ENCODE results near the gene CDK19.

Gene CDK19

GRCh38 chr6:110681543-110682459, 133.5 kb downstream of the CDK19 start:
- no peak for DNase-seq (ENCODE audit: insufficient read length, low spot score)
- FAIRE-seq: peak; percentile 38
- no peak for TF ChIP-seq CTCF (IDR thresholded peaks at IDR 0.05; ENCODE audit: insufficient read depth, missing control alignments)

- no peak for TF ChIP-seq CTCF (IDR thresholded peaks at IDR 0.05; ENCODE audit: insufficient read depth, missing control alignments)
- FAIRE-seq: no peak
- no peak for DNase-seq (ENCODE audit: insufficient read length, low spot score)
Measured at GRCh38 chr6:110676396-110676795, 138.9 kb downstream of the CDK19 start.

GRCh38 chr6:110674096-110674495, 141.2 kb downstream of the CDK19 start:
- TF ChIP-seq CTCF (IDR thresholded peaks at IDR 0.05; ENCODE audit: insufficient read depth, missing control alignments): no peak
- DNase-seq (ENCODE audit: insufficient read length, low spot score) (no peak), FAIRE-seq (no peak)

- no peak for TF ChIP-seq CTCF (IDR thresholded peaks at IDR 0.05; ENCODE audit: insufficient read depth, missing control alignments)
- no peak for DNase-seq (ENCODE audit: insufficient read length, low spot score)
- FAIRE-seq: no peak
Measured at GRCh38 chr6:110672122-110672521, 143.1 kb downstream of the CDK19 start.

DNA sequence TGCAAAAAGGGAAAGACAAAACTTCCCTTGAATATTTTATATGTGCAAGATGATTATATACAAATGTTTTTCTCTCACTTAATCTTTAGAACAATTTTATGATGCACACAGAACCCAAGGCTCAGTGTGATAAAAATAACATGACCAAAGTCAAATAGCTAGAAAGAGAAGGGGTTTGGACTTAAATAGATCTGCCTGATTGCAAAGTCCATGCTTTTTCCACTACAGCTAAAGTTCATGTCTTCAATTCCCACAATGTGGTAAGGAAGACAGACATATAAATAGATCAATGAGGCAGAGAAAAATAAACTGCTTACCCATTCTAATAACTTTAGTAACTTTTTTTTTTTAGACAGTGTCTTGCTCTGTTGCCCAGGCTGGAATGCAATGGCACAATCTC, 143.8 kb downstream of the CDK19 start:
- FAIRE-seq (no peak), DNase-seq (ENCODE audit: insufficient read length, low spot score) (no peak)
- TF ChIP-seq CTCF (IDR thresholded peaks at IDR 0.05; ENCODE audit: insufficient read depth, missing control alignments): no peak

- no peak for FAIRE-seq
- no peak for DNase-seq (ENCODE audit: insufficient read length, low spot score)
- no peak for TF ChIP-seq CTCF (IDR thresholded peaks at IDR 0.05; ENCODE audit: insufficient read depth, missing control alignments)
Measured at GRCh38 chr6:110665600-110665999, 149.7 kb downstream of the CDK19 start.

DNA sequence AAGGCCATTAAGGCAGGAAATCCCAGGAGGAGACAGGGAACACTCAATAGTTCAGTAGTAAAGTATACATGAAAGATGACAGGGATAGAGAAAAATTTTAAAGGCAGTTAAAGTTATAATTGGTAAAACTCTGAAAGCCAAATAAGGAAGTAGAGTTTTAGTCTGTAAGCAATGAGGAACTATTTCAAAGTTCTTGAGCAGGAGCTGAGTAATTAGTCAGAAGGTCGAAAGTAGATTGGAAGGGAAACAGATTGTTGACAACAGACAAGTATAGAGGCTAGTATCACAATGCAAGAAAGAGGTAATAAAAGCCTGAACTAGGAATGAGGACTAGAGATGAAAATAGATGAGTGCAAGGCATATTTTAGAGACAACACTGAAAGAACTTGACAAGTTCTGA, 150.3 kb downstream of the CDK19 start:
- no peak for DNase-seq (ENCODE audit: insufficient read length, low spot score)
- FAIRE-seq: no peak
- no peak for TF ChIP-seq CTCF (IDR thresholded peaks at IDR 0.05; ENCODE audit: insufficient read depth, missing control alignments)
